Naive thymus-derived CD4-positive, alpha-beta T cell (primary cell): ENCODE data around the gene ROBO4. TPM values are rescaled to one million over a fixed set of nuclear protein-coding genes. Genes with fewer than 3 reads are reported as not detected.

Source experiments
- ATAC-seq: fragments of 150-1000 bp; cut with Tn5 transposase; 2 replicates; pipeline ENCODE4 v1.10.0; 2021; ENCODE audit warnings: mild to moderate bottlenecking, moderate library complexity
- CTCF ChIA-PET: fragments of 350-600 bp; sonication (Branson Sonifier 250); formaldehyde crosslinking; loops from one replicate; lab custom pipeline; 2021; ENCODE audit warnings: antibody characterized with exemption; lab: Charles Lee
- POLR2A ChIA-PET: fragments of 350-600 bp; sonication (Branson Sonifier 250); formaldehyde crosslinking; loops from one replicate; lab custom pipeline; 2021; ENCODE audit warnings: antibody characterized with exemption, inconsistent platforms; lab: Charles Lee
- DNase-seq, 9 donors: peaks; one replicate each; pipeline versions ENCODE4 v3.0.0 to v3.0.0-alpha.2; 2020 to 2022; ENCODE audit warnings: mixed read lengths in 1 of 9
- H3K27ac ChIP-seq: one replicate; pipeline ENCODE4 v1.7.0; 2013; ENCODE audit warnings: mild to moderate bottlenecking, low read depth, low read length, moderate library complexity
- H3K27me3 ChIP-seq, 2 donors: one replicate each; pipeline ENCODE4 v1.7.0; 2013; ENCODE audit warnings: low read length in 2 of 2, mild to moderate bottlenecking in 2 of 2, moderate library complexity in 2 of 2; ENCODE audit not compliant: control insufficient read depth in 2 of 2, insufficient read depth in 2 of 2
- H3K36me3 ChIP-seq, 3 experiments: 1 replicate in 2 of 3; 2 replicates in 1 of 3; pipeline ENCODE4 v1.7.0; 2013; ENCODE audit warnings: low read length in 3 of 3, mild to moderate bottlenecking in 3 of 3, moderate library complexity in 1 of 3; ENCODE audit not compliant: insufficient read depth in 3 of 3, control insufficient read depth in 2 of 3
- H3K4me1 ChIP-seq, 2 donors: one replicate each; pipeline ENCODE4 v1.7.0; 2013; ENCODE audit warnings: low read length in 2 of 2, mild to moderate bottlenecking in 2 of 2, moderate library complexity in 1 of 2; ENCODE audit not compliant: control insufficient read depth in 2 of 2, insufficient read depth in 2 of 2
- H3K4me3 ChIP-seq: 2 replicates; pipeline ENCODE4 v1.7.0; 2013; ENCODE audit warnings: mild to moderate bottlenecking, low read length
- H3K9me3 ChIP-seq, 3 experiments: 1 replicate in 2 of 3; 2 replicates in 1 of 3; pipeline ENCODE4 v1.7.0; 2013; ENCODE audit warnings: low read length in 3 of 3; ENCODE audit not compliant: control insufficient read depth in 2 of 3
- H3K27ac Mint-ChIP-seq, 9 donors: one replicate each; pipeline ENCODE4 v1.8.0; 2020 to 2022; ENCODE audit warnings: mixed read lengths in 9 of 9, mild to moderate bottlenecking in 8 of 9, moderate library complexity in 5 of 9, inconsistent platforms in 2 of 9
- H3K27me3 Mint-ChIP-seq, 5 donors: one replicate each; pipeline ENCODE4 v1.8.0; 2021 to 2022; ENCODE audit warnings: mixed read lengths in 5 of 5, mild to moderate bottlenecking in 1 of 5
- H3K36me3 Mint-ChIP-seq, 5 donors: one replicate each; pipeline ENCODE4 v1.8.0; 2020 to 2022; ENCODE audit warnings: mixed read lengths in 5 of 5, mild to moderate bottlenecking in 3 of 5, inconsistent platforms in 1 of 5
- H3K4me1 Mint-ChIP-seq, 7 donors: one replicate each; pipeline ENCODE4 v1.8.0; 2020 to 2022; ENCODE audit warnings: mixed read lengths in 7 of 7, mild to moderate bottlenecking in 3 of 7, inconsistent platforms in 1 of 7
- H3K4me3 Mint-ChIP-seq, 10 donors: one replicate each; pipeline ENCODE4 v1.8.0; 2020 to 2022; ENCODE audit warnings: mild to moderate bottlenecking in 10 of 10, mixed read lengths in 10 of 10, moderate library complexity in 6 of 10, inconsistent platforms in 2 of 10
- H3K9me3 Mint-ChIP-seq, 11 donors: one replicate each; pipeline ENCODE4 v1.8.0; 2020 to 2022; ENCODE audit warnings: mixed read lengths in 11 of 11, mild to moderate bottlenecking in 4 of 11, inconsistent platforms in 1 of 11, moderate library complexity in 1 of 11
- intact Hi-C, 2 donors: fragments of 100-400 bp; cut with micrococcal nuclease; formaldehyde crosslinking; loops; one replicate each; pipeline ENCODE4 v1.15.1; 2023
- polyA plus RNA-seq, 2 donors: library from polyadenylated mRNA; unstranded; fragments of 300-500 nt; fragmentation: Illumina TruSeq; gene quantifications; one replicate each; pipeline ENCODE4 v1.2.3, GENCODE V29; 2021
- total RNA-seq, 6 experiments: library from RNA in 5 of 6; stranded (reverse) in 5 of 6; gene quantifications; 1 replicate in 5 of 6; 2 replicates in 1 of 6; pipeline ENCODE4 v1.2.3 and lab custom pipeline; 2021 to 2026

ROBO4 gene
- total and polyA plus RNA-seq, 7 experiments from 2014 or later: 0.04 to 0.29 (median 0.19) TPM; not detected in 4

- peaks cover 20 to 53% of the 10 kb centered on the region in 2 donors for H3K27me3 ChIP-seq
- no peaks in the 10 kb centered on the region for H3K36me3 ChIP-seq
- H3K9me3 Mint-ChIP-seq: peaks cover 0 to 5% (median 0%) of the 10 kb centered on the region in 11 donors
- H3K9me3 ChIP-seq: no peaks in the 10 kb centered on the region
- H3K4me3 ChIP-seq: no peak overlapping the region
- H3K4me1 ChIP-seq: peaks cover 5 to 25% of the 10 kb centered on the region in 2 donors
- H3K4me3 Mint-ChIP-seq: peak overlapping the region; percentile 27 to 74 (median 56)
- intact Hi-C loops: loop anchor here in 1 of 2 donors (5.0 kb wide), 1 partner anchor 293 kb away; the partner anchor contains the start of gene PKNOX2
- peaks cover 7 to 51% (median 31%) of the 10 kb centered on the region in 7 donors for H3K4me1 Mint-ChIP-seq
- CTCF ChIA-PET: no interaction called here
- peaks cover 0 to 4% (median 0%) of the 10 kb centered on the region in 5 donors for H3K36me3 Mint-ChIP-seq
- H3K27me3 Mint-ChIP-seq: peaks cover 68 to 95% (median 87%) of the 10 kb centered on the region in 5 donors
- H3K27ac ChIP-seq: no peak overlapping the region
- H3K27ac Mint-ChIP-seq: no peak overlapping the region
- DNase-seq (no peak), ATAC-seq (no peak)
- POLR2A ChIA-PET: no interaction called here
Measured at GRCh38 chr11:124869331-124869730, 28.3 kb downstream of the ROBO4 start.

- peaks cover 7 to 57% (median 32%) of the 10 kb centered on the region in 7 donors for H3K4me1 Mint-ChIP-seq
- H3K9me3 Mint-ChIP-seq: peaks cover 0 to 5% (median 0%) of the 10 kb centered on the region in 11 donors
- H3K36me3 Mint-ChIP-seq: peaks cover 0 to 4% (median 0%) of the 10 kb centered on the region in 5 donors
- no peak for ATAC-seq
- peak overlapping the region; percentile 35 to 74 (median 57) for H3K4me3 Mint-ChIP-seq
- no peak for DNase-seq
- CTCF ChIA-PET: no interaction called here
- intact Hi-C loops: loop anchor here in 1 of 2 donors (5.0 kb wide), 1 partner anchor 294 kb away; the partner anchor contains the start of gene PKNOX2
- peaks cover 75 to 96% (median 89%) of the 10 kb centered on the region in 5 donors for H3K27me3 Mint-ChIP-seq
- H3K4me3 ChIP-seq: no peak overlapping the region
- peaks cover 5 to 26% of the 10 kb centered on the region in 2 donors for H3K4me1 ChIP-seq
- H3K36me3 ChIP-seq: no peaks in the 10 kb centered on the region
- peaks cover 20 to 60% of the 10 kb centered on the region in 2 donors for H3K27me3 ChIP-seq
- POLR2A ChIA-PET: no interaction called here
- H3K27ac Mint-ChIP-seq: no peak overlapping the region
- H3K9me3 ChIP-seq: no peaks in the 10 kb centered on the region
- no peak overlapping the region for H3K27ac ChIP-seq
Measured at GRCh38 chr11:124868331-124869274, 29.1 kb downstream of the ROBO4 start.

GRCh38 chr11:124867700-124868099 is 30.0 kb downstream of the ROBO4 start:
- H3K27ac ChIP-seq: no peak overlapping the region
- ChIA-PET POLR2A (interaction anchor here (1.3 kb wide), 1 partner anchor 121 kb away, joined by 3 read pairs; no protein-coding TSS in a partner anchor), CTCF (no interaction called here)
- Mint-ChIP-seq H3K27me3 (peaks cover 75 to 96% (median 89%) of the 10 kb centered on the region in 5 donors), H3K27ac (no peak overlapping the region), H3K4me3 (peak overlapping the region in 4 of 10 donors; percentile 4 to 72 (median 54)), H3K4me1 (peaks cover 7 to 66% (median 41%) of the 10 kb centered on the region in 7 donors), H3K9me3 (peaks cover 0 to 5% (median 0%) of the 10 kb centered on the region in 11 donors), H3K36me3 (peaks cover 0 to 4% (median 0%) of the 10 kb centered on the region in 5 donors)
- DNase-seq (no peak), ATAC-seq (no peak)
- intact Hi-C loops: loop anchor here (1.0 to 5.0 kb wide), 7 partner anchors 9 to 295 kb away; partner anchors contain the start of genes ESAM (in 1 of the 2), MSANTD2 (in 1 of the 2) and PKNOX2 (in 1 of the 2)
- H3K4me3 ChIP-seq: no peak overlapping the region
- no peaks in the 10 kb centered on the region for H3K36me3 ChIP-seq
- peaks cover 5 to 29% of the 10 kb centered on the region in 2 donors for H3K4me1 ChIP-seq
- peaks cover 20 to 69% of the 10 kb centered on the region in 2 donors for H3K27me3 ChIP-seq
- no peaks in the 10 kb centered on the region for H3K9me3 ChIP-seq

GRCh38 chr11:124865902-124866851 is 31.5 kb downstream of the ROBO4 start:
- peaks cover 20 to 70% of the 10 kb centered on the region in 2 donors for H3K27me3 ChIP-seq
- Mint-ChIP-seq H3K4me1 (peaks cover 7 to 67% (median 43%) of the 10 kb centered on the region in 7 donors), H3K9me3 (peaks cover 0 to 5% (median 0%) of the 10 kb centered on the region in 11 donors), H3K4me3 (peak overlapping the region in 8 of 10 donors; percentile 5 to 68 (median 46)), H3K36me3 (peaks cover 0 to 8% (median 0%) of the 10 kb centered on the region in 5 donors), H3K27ac (peak overlapping the region in 1 of 9 donors; percentile 54), H3K27me3 (peaks cover 80 to 97% (median 90%) of the 10 kb centered on the region in 5 donors)
- H3K27ac ChIP-seq: no peak overlapping the region
- POLR2A ChIA-PET: interaction anchor here (0.6 to 1.5 kb wide), 3 partner anchors 10 to 120 kb away, joined by 3 to 5 read pairs (median 3); no protein-coding TSS in a partner anchor
- peak in 8 of 9 donors; percentile 27 to 61 (median 46) for DNase-seq
- no peaks in the 10 kb centered on the region for H3K36me3 ChIP-seq
- H3K9me3 ChIP-seq: no peaks in the 10 kb centered on the region
- peaks cover 5 to 29% of the 10 kb centered on the region in 2 donors for H3K4me1 ChIP-seq
- intact Hi-C loops: loop anchor here (1.0 to 5.0 kb wide), 7 partner anchors 10 to 296 kb away; partner anchors contain the start of genes ESAM (in 1 of the 2), MSANTD2 (in 1 of the 2) and PKNOX2 (in 1 of the 2)
- CTCF ChIA-PET: interaction anchor here (0.9 to 2.4 kb wide), 7 partner anchors 10 to 220 kb away, joined by 3 to 8 read pairs (median 3); no protein-coding TSS in a partner anchor
- ATAC-seq: peak; percentile 72
- no peak overlapping the region for H3K4me3 ChIP-seq

GRCh38 chr11:124865181-124865901 is 32.3 kb downstream of the ROBO4 start, which contains the start of gene ROBO3:
TSS of gene ROBO3 (plus strand) at chr11:124865432. CDS start at chr11:124865578, 146 bp downstream.
- no peak for DNase-seq
- Mint-ChIP-seq H3K4me3 (peak within 1 kb of the TSS in 7 of 10 donors; percentile 37 to 68 (median 52)), H3K36me3 (peaks cover 0 to 8% (median 0%) of the 10 kb centered on the region in 5 donors), H3K27ac (peak within 1 kb of the TSS in 1 of 9 donors; percentile 54), H3K4me1 (peaks cover 7 to 67% (median 43%) of the 10 kb centered on the region in 7 donors), H3K9me3 (peaks cover 0 to 5% (median 0%) of the 10 kb centered on the region in 11 donors), H3K27me3 (peaks cover 81 to 97% (median 92%) of the 10 kb centered on the region in 5 donors)
- no peaks in the 10 kb centered on the region for H3K36me3 ChIP-seq
- H3K9me3 ChIP-seq: no peaks in the 10 kb centered on the region
- ChIA-PET CTCF (interaction anchor here (0.9 to 2.4 kb wide), 5 partner anchors 11 to 203 kb away, joined by 3 to 8 read pairs (median 3); no protein-coding TSS in a partner anchor), POLR2A (interaction anchor here (0.6 kb wide), 1 partner anchor 119 kb away, joined by 3 read pairs; no protein-coding TSS in a partner anchor)
- ATAC-seq: no peak
- peaks cover 5 to 29% of the 10 kb centered on the region in 2 donors for H3K4me1 ChIP-seq
- H3K4me3 ChIP-seq: no peak within 1 kb of the TSS
- H3K27ac ChIP-seq: no peak within 1 kb of the TSS
- H3K27me3 ChIP-seq: peaks cover 20 to 68% of the 10 kb centered on the region in 2 donors
- intact Hi-C loops: loop anchor here in 1 of 2 donors (5.0 kb wide), 1 partner anchor 297 kb away; the partner anchor contains the start of gene PKNOX2
